HepG2 (cell line): ENCODE results near the gene BAIAP2L2. TPM values are rescaled to one million over a fixed set of nuclear protein-coding genes. Genes with fewer than 3 reads are reported as not detected.

Experiments
- AFF4 ChIP-seq: sonication (generic); formaldehyde crosslinking; IDR thresholded peaks from 2 replicates; pipeline ENCODE4 v1.4.0; 2020; ENCODE audit warnings: missing genetic modification reagents
- CEBPG ChIP-seq: IDR thresholded peaks from 2 replicates; pipeline ENCODE4 v1.6.1; 2016
- CERS6 ChIP-seq: sonication (generic); formaldehyde crosslinking; IDR thresholded peaks from 2 replicates; pipeline ENCODE4 v1.5.0; 2020; ENCODE audit warnings: missing genetic modification reagents
- HOXA9 ChIP-seq: sonication (generic); formaldehyde crosslinking; IDR thresholded peaks from 2 replicates; pipeline ENCODE4 v1.8.1; 2022; ENCODE audit warnings: missing genetic modification reagents, mild to moderate bottlenecking, moderate library complexity, borderline replicate concordance
- KDM2A ChIP-seq: sonication (generic); formaldehyde crosslinking; IDR thresholded peaks from 2 replicates; pipeline ENCODE4 v1.4.0; 2020; ENCODE audit warnings: low read depth, missing genetic modification reagents, borderline replicate concordance
- KLF15 ChIP-seq: sonication (generic); formaldehyde crosslinking; IDR thresholded peaks from 2 replicates; pipeline ENCODE4 v1.8.1; 2023; ENCODE audit warnings: borderline replicate concordance, mild to moderate bottlenecking, inconsistent platforms, missing genetic modification reagents, mixed read lengths
- KMT2B ChIP-seq: IDR thresholded peaks from 2 replicates; pipeline ENCODE4 v1.6.1; 2016; ENCODE audit warnings: missing genetic modification reagents, missing compliant biosample characterization
- MIXL1 ChIP-seq: IDR thresholded peaks from 2 replicates; pipeline ENCODE4 v1.6.1; 2016
- MTERF4 ChIP-seq: sonication (generic); formaldehyde crosslinking; IDR thresholded peaks from 2 replicates; pipeline ENCODE4 v1.8.0; 2023; ENCODE audit warnings: mild to moderate bottlenecking, missing genetic modification reagents
- MZF1 ChIP-seq: sonication (generic); formaldehyde crosslinking; IDR thresholded peaks from 2 replicates; pipeline ENCODE4 v1.8.1; 2023; ENCODE audit warnings: mild to moderate bottlenecking, missing genetic modification reagents, borderline replicate concordance
- ONECUT2 ChIP-seq: sonication (generic); formaldehyde crosslinking; IDR thresholded peaks from 2 replicates; pipeline ENCODE4 v1.4.0; 2020; ENCODE audit warnings: missing genetic modification reagents
- PITX1 ChIP-seq: sonication (generic); formaldehyde crosslinking; IDR thresholded peaks from 2 replicates; pipeline ENCODE4 v1.5.1; 2020; ENCODE audit warnings: mild to moderate bottlenecking, missing genetic modification reagents
- RBM39 ChIP-seq: fragments of 200-400 bp; formaldehyde crosslinking; IDR thresholded peaks from one replicate; pipeline ENCODE4 v1.6.1; 2018; ENCODE audit warnings: antibody characterized with exemption, mild to moderate bottlenecking, low read depth, low read length; ENCODE audit not compliant: poor library complexity, severe bottlenecking
- RFX3 ChIP-seq: IDR thresholded peaks from 2 replicates; pipeline ENCODE4 v1.6.1; 2016; ENCODE audit warnings: missing biosample characterization, missing genetic modification reagents
- TFDP2 ChIP-seq: sonication (generic); formaldehyde crosslinking; IDR thresholded peaks from 2 replicates; pipeline ENCODE4 v1.4.0; 2020; ENCODE audit warnings: missing genetic modification reagents
- ZFP37 ChIP-seq: sonication (generic); formaldehyde crosslinking; IDR thresholded peaks from 2 replicates; pipeline ENCODE4 v1.4.0; 2020; ENCODE audit warnings: missing genetic modification reagents, borderline replicate concordance
- ZNF350 ChIP-seq: sonication (generic); formaldehyde crosslinking; IDR thresholded peaks from 2 replicates; pipeline ENCODE4 v1.4.0; 2020; ENCODE audit warnings: mild to moderate bottlenecking, low read depth, missing genetic modification reagents, borderline replicate concordance
- ZNF414 ChIP-seq: sonication (generic); formaldehyde crosslinking; IDR thresholded peaks from 2 replicates; pipeline ENCODE4 v1.5.0; 2020; ENCODE audit warnings: missing genetic modification reagents
- ZNF484 ChIP-seq: sonication (generic); formaldehyde crosslinking; IDR thresholded peaks from 2 replicates; pipeline ENCODE4 v1.5.1; 2020; ENCODE audit warnings: mild to moderate bottlenecking, low read depth, missing genetic modification reagents, borderline replicate concordance
- ZNF616 ChIP-seq: sonication (generic); formaldehyde crosslinking; IDR thresholded peaks from 2 replicates; pipeline ENCODE4 v1.5.0; 2020; ENCODE audit warnings: low read depth, mild to moderate bottlenecking, missing genetic modification reagents
- ZNF772 ChIP-seq: sonication (generic); formaldehyde crosslinking; IDR thresholded peaks from 2 replicates; pipeline ENCODE4 v1.5.0; 2020; ENCODE audit warnings: mild to moderate bottlenecking, missing genetic modification reagents
- polyA plus RNA-seq, 8 experiments: library from polyadenylated mRNA; depleted of rRNA in 3 of 8; stranded (reverse) in 7 of 8; unstranded in 1 of 8; fragments of >200 nt; fragmentation: Illumina TruSeq in 4 of 8; extraction: Trizol in 4 of 8; gene quantifications; 2 replicates each; pipeline versions ENCODE4 v1.2.1 to v1.2.3, GENCODE V29; 2011 to 2016; ENCODE audit warnings: low read depth in 4 of 8, missing spikeins in 1 of 8, mixed read lengths in 1 of 8; ENCODE audit not compliant: insufficient read depth in 1 of 8
- total RNA-seq, 5 experiments: library from RNA; depleted of rRNA; stranded (reverse); fragments of >200 nt; fragmentation: Illumina TruSeq; extraction: Trizol; gene quantifications; 2 replicates each; pipeline ENCODE4 v1.2.3, GENCODE V29; 2016; ENCODE audit warnings: low read depth in 1 of 5

The BAIAP2L2 gene
- total and polyA plus RNA-seq, 2 of the 13 experiments (the other 11 are each of a cell fraction or from before 2014, with no cell fraction given) = 4.4 to 7.5 TPM

- TF ChIP-seq MTERF4 = no peak
- TF ChIP-seq MIXL1 (CRISPR knock-in tag) = peak; percentile 78; the same call in 1 of the 2 replicates
- TF ChIP-seq ZNF350 (CRISPR knock-in tag) = peak; percentile 77; the same call in 1 of the 2 replicates
- no peak for TF ChIP-seq ZNF616 (CRISPR knock-in tag)
- peak; percentile 76; the same call in 1 of the 2 replicates for TF ChIP-seq ZFP37
- TF ChIP-seq ZNF772 = peak; percentile 76; the same call in 1 of the 2 replicates
- 0 out of 2 replicates have a peak, but pooled peaks have one; percentile 47 for TF ChIP-seq PITX1 (CRISPR knock-in tag)
- peak; percentile 72 for TF ChIP-seq TFDP2 (CRISPR knock-in tag)
- TF ChIP-seq ZNF414 (CRISPR knock-in tag) = no peak
- no peak for TF ChIP-seq CERS6 (CRISPR knock-in tag)
- no peak for TF ChIP-seq HOXA9 (CRISPR knock-in tag)
- TF ChIP-seq ZNF484 = no peak
- no peak for TF ChIP-seq AFF4 (CRISPR knock-in tag)
- TF ChIP-seq KMT2B (CRISPR knock-in tag) = peak; percentile 48; the same call in 1 of the 2 replicates
- TF ChIP-seq RBM39 = peak; percentile 45
- no peak for TF ChIP-seq MZF1
- TF ChIP-seq RFX3 (CRISPR knock-in tag) = no peak
- TF ChIP-seq ONECUT2 (CRISPR knock-in tag) = no peak
- TF ChIP-seq CEBPG (CRISPR knock-in tag) = 0 out of 2 replicates have a peak, but pooled peaks have one; percentile 29
- no peak for TF ChIP-seq KLF15 (CRISPR knock-in tag)
- TF ChIP-seq KDM2A (CRISPR knock-in tag) = peak; percentile 90
These were observed 58.3 kb downstream of the BAIAP2L2 start (continued) for GRCh38 chr22:38051900-38052862.
